Effector memory CD4-positive, alpha-beta T cell (primary cell): ENCODE data around the gene ARHGAP42.

Experiments used
- DNase-seq, 3 donors: peaks; one replicate each; pipeline ENCODE4 v3.0.0-alpha.2; 2020
- H3K27ac ChIP-seq: 2 replicates; pipeline ENCODE4 v1.7.0; 2013; ENCODE audit warnings: mild to moderate bottlenecking, low read length, moderate library complexity; ENCODE audit not compliant: insufficient read depth, poor library complexity, severe bottlenecking
- H3K27me3 ChIP-seq: replicated peaks from 2 replicates; pipeline ENCODE4 v1.7.0; 2013; ENCODE audit warnings: mild to moderate bottlenecking, low read length; ENCODE audit not compliant: insufficient read depth, control insufficient read depth, poor library complexity, severe bottlenecking
- H3K36me3 ChIP-seq: 2 replicates; pipeline ENCODE4 v1.7.0; 2013; ENCODE audit warnings: mild to moderate bottlenecking, low read length, moderate library complexity; ENCODE audit not compliant: control insufficient read depth, insufficient read depth
- H3K4me1 ChIP-seq: 2 replicates; pipeline ENCODE4 v1.7.0; 2013; ENCODE audit warnings: low read length, mild to moderate bottlenecking; ENCODE audit not compliant: control insufficient read depth, insufficient read depth, poor library complexity, severe bottlenecking
- H3K4me3 ChIP-seq: 2 replicates; pipeline ENCODE4 v1.7.0; 2013; ENCODE audit warnings: low read length, low read depth, mild to moderate bottlenecking; ENCODE audit not compliant: insufficient read depth, poor library complexity, severe bottlenecking
- H3K9me3 ChIP-seq: 2 replicates; pipeline ENCODE4 v1.7.0; 2013; ENCODE audit warnings: mild to moderate bottlenecking, low read length, moderate library complexity; ENCODE audit not compliant: control insufficient read depth

The ARHGAP42 gene

GRCh38 chr11:100752371-100753171 lies 65.5 kb downstream of the ARHGAP42 start:
- H3K4me1 ChIP-seq: no peaks in the 10 kb centered on the region
- no peak overlapping the region for H3K4me3 ChIP-seq
- no peaks in the 10 kb centered on the region for H3K27me3 ChIP-seq
- no peak overlapping the region for H3K27ac ChIP-seq
- H3K9me3 ChIP-seq: no peaks in the 10 kb centered on the region
- no peaks in the 10 kb centered on the region for H3K36me3 ChIP-seq
- no peak for DNase-seq

DNA sequence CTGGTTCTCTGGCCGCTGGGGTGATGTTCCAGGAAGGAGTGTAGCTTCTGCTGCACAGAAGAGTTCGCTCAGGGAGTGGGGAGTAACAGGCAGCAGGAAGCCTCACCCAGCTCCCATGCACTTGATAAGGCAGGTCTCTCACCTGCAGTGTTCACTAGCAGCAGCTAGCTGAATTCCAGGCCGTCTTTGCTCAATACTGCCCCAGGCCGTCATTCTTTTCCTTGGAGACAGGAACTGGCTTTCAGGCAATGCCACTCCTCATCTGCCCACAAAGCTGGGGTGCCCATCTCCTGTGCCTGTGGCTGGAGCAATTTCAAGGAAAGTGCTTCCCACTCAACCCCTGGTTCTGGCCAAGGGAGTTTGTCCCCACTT lies 66.1 kb downstream of the ARHGAP42 start:
- Histone ChIP-seq H3K36me3 (no peaks in the 10 kb centered on the region), H3K4me3 (no peak overlapping the region), H3K27me3 (no peaks in the 10 kb centered on the region), H3K9me3 (no peaks in the 10 kb centered on the region), H3K4me1 (no peaks in the 10 kb centered on the region), H3K27ac (no peak overlapping the region)
- no peak for DNase-seq

- Histone ChIP-seq H3K27ac (no peak overlapping the region), H3K4me3 (no peak overlapping the region), H3K4me1 (no peaks in the 10 kb centered on the region), H3K27me3 (no peaks in the 10 kb centered on the region), H3K36me3 (no peaks in the 10 kb centered on the region), H3K9me3 (no peaks in the 10 kb centered on the region)
- DNase-seq: no peak
Measured at GRCh38 chr11:100753571-100753970, 66.5 kb downstream of the ARHGAP42 start.

- Histone ChIP-seq H3K9me3 (no peaks in the 10 kb centered on the region), H3K36me3 (no peaks in the 10 kb centered on the region), H3K27me3 (no peaks in the 10 kb centered on the region), H3K4me3 (no peak overlapping the region), H3K4me1 (no peaks in the 10 kb centered on the region), H3K27ac (no peak overlapping the region)
- DNase-seq: no peak
Measured at GRCh38 chr11:100756559-100756958, 69.5 kb downstream of the ARHGAP42 start.

GRCh38 chr11:100757646-100758045 lies 70.6 kb downstream of the ARHGAP42 start:
- no peaks in the 10 kb centered on the region for H3K9me3 ChIP-seq
- H3K36me3 ChIP-seq: no peaks in the 10 kb centered on the region
- no peaks in the 10 kb centered on the region for H3K27me3 ChIP-seq
- DNase-seq: no peak
- H3K27ac ChIP-seq: no peak overlapping the region
- no peak overlapping the region for H3K4me3 ChIP-seq
- no peaks in the 10 kb centered on the region for H3K4me1 ChIP-seq

DNA sequence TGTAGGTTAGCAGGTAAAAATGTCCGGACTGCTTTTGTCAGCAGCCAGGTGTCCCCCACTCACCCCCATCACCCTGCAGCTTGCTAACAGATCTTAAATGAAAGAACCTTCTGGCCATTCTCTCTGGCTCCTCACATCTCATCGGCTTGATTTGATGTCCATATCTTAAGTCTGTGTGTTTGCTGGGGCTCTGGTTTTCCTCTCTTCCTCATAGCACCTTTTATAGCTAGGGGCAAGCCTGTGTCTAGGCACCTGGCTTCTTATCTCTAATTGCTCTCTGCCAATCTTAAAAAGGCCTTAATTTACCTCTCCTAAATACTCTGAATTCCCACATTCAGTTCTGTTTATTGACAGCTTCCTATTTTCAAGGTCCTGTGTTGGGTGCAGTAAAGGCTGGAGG lies 72.0 kb downstream of the ARHGAP42 start:
- H3K27ac ChIP-seq: no peak overlapping the region
- no peaks in the 10 kb centered on the region for H3K36me3 ChIP-seq
- no peaks in the 10 kb centered on the region for H3K4me1 ChIP-seq
- H3K27me3 ChIP-seq: no peaks in the 10 kb centered on the region
- no peak overlapping the region for H3K4me3 ChIP-seq
- DNase-seq: no peak
- no peaks in the 10 kb centered on the region for H3K9me3 ChIP-seq

DNA sequence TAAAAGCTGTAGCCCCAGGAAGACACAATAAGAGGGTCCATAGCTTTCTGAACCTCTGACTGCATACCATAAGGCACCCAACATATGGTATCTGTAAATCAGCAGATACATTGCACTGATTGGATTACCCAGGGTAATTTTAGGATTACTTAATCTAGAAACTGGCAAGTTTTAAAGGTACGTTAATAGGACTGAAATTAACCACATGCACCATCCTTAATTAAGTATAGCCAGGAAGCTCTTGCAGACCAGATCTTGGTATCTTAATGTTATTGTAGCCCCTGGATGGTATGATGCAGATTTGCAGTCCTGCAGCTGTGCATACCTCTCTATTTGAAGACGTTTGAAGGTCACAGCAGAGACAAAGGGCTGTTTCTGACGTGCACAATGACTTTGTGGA lies 72.8 kb downstream of the ARHGAP42 start:
- no peak for DNase-seq
- Histone ChIP-seq H3K27me3 (no peaks in the 10 kb centered on the region), H3K36me3 (no peaks in the 10 kb centered on the region), H3K4me3 (no peak overlapping the region), H3K9me3 (no peaks in the 10 kb centered on the region), H3K27ac (no peak overlapping the region), H3K4me1 (no peaks in the 10 kb centered on the region)

- Histone ChIP-seq H3K27ac (no peak overlapping the region), H3K9me3 (no peaks in the 10 kb centered on the region), H3K4me3 (no peak overlapping the region), H3K4me1 (no peaks in the 10 kb centered on the region), H3K27me3 (no peaks in the 10 kb centered on the region), H3K36me3 (no peaks in the 10 kb centered on the region)
- DNase-seq: no peak
Measured at GRCh38 chr11:100760744-100761143, 73.7 kb downstream of the ARHGAP42 start.

DNA sequence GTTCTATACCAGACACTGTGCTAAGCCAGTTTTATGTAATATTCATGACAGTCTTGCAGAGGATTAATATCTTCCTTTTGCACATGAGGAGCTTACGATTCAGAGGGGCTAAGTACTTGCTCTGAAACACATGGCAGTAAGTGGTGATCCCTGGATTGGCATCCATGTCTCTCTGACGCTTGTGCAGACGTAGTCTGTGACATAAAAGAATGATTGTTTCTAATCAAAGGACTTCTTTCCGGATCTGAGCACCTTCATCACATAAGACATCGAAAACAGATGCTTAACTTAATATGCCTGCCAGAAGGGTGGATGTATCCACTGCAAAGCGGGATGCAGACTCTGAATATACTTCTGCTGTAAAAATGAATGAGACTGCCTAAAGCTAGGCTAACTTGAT lies 74.8 kb downstream of the ARHGAP42 start:
- no peaks in the 10 kb centered on the region for H3K27me3 ChIP-seq
- no peaks in the 10 kb centered on the region for H3K36me3 ChIP-seq
- no peaks in the 10 kb centered on the region for H3K9me3 ChIP-seq
- H3K4me3 ChIP-seq: no peak overlapping the region
- no peak for DNase-seq
- H3K4me1 ChIP-seq: no peaks in the 10 kb centered on the region
- H3K27ac ChIP-seq: no peak overlapping the region

- Histone ChIP-seq H3K27me3 (no peaks in the 10 kb centered on the region), H3K36me3 (no peaks in the 10 kb centered on the region), H3K4me1 (no peaks in the 10 kb centered on the region), H3K27ac (no peak overlapping the region), H3K4me3 (no peak overlapping the region), H3K9me3 (no peaks in the 10 kb centered on the region)
- no peak for DNase-seq
Measured at GRCh38 chr11:100766764-100767163, 79.7 kb downstream of the ARHGAP42 start.
